Ectodermal cell (in vitro differentiated cells): ENCODE results near the gene GAA.

Source experiments
- H3K27ac ChIP-seq: 2 replicates; pipeline ENCODE4 v1.7.0; 2013; ENCODE audit warnings: mild to moderate bottlenecking, low read depth, low read length; ENCODE audit not compliant: insufficient read depth, poor library complexity, severe bottlenecking
- H3K27me3 ChIP-seq: 2 replicates; pipeline ENCODE4 v1.7.0; 2013; ENCODE audit warnings: mild to moderate bottlenecking, low read length; ENCODE audit not compliant: insufficient read depth, control insufficient read depth, poor library complexity, severe bottlenecking
- H3K36me3 ChIP-seq: one replicate; pipeline ENCODE4 v1.7.0; 2013; ENCODE audit warnings: low read length; ENCODE audit not compliant: control insufficient read depth, insufficient read depth
- H3K4me1 ChIP-seq: one replicate; pipeline ENCODE4 v1.7.0; 2013; ENCODE audit warnings: low read length; ENCODE audit not compliant: control insufficient read depth, insufficient read depth
- H3K4me3 ChIP-seq: 2 replicates; pipeline ENCODE4 v1.7.0; 2013; ENCODE audit warnings: low read depth, low read length, control low read depth; ENCODE audit not compliant: insufficient read depth
- H3K9me3 ChIP-seq: 2 replicates; pipeline ENCODE4 v1.7.0; 2013; ENCODE audit warnings: mild to moderate bottlenecking, low read length, moderate library complexity; ENCODE audit not compliant: control insufficient read depth
- WGBS, 2 experiments: methylation state at CpG; one replicate each; pipeline ENCODE4 v1.1.7; 2013; ENCODE audit warnings: missing lambda C conversion rate in 2 of 2; 5-methylcytosine and 5-hydroxymethylcytosine counted together

The GAA gene

GRCh38 chr17:80117491-80118401 is 16.4 kb downstream of the GAA start:
- Histone ChIP-seq H3K36me3 (peaks cover 5% of the 10 kb centered on the region), H3K27ac (no peak overlapping the region), H3K4me1 (peaks cover 5% of the 10 kb centered on the region), H3K27me3 (no peaks in the 10 kb centered on the region), H3K9me3 (no peaks in the 10 kb centered on the region), H3K4me3 (no peak overlapping the region)
- WGBS, 2 experiments, result 93 to 94% methylated on average over 31 of the region's 31 CpGs

GRCh38 chr17:80118601-80119270 is 17.4 kb downstream of the GAA start:
- no peaks in the 10 kb centered on the region for H3K9me3 ChIP-seq
- no peak overlapping the region for H3K27ac ChIP-seq
- 92 to 93% methylated on average over 35 of the region's 35 CpGs for WGBS, 2 experiments
- H3K4me3 ChIP-seq, result no peak overlapping the region
- H3K4me1 ChIP-seq, result no peaks in the 10 kb centered on the region
- H3K36me3 ChIP-seq, result peaks cover 5% of the 10 kb centered on the region
- no peaks in the 10 kb centered on the region for H3K27me3 ChIP-seq

- peaks cover 3% of the 10 kb centered on the region for H3K4me1 ChIP-seq
- no peak overlapping the region for H3K4me3 ChIP-seq
- H3K27me3 ChIP-seq, result no peaks in the 10 kb centered on the region
- no peak overlapping the region for H3K27ac ChIP-seq
- 94% methylated on average over 24 of the region's 24 CpGs for WGBS, 2 experiments
- no peaks in the 10 kb centered on the region for H3K9me3 ChIP-seq
- H3K36me3 ChIP-seq, result peaks cover 2% of the 10 kb centered on the region
Measured at GRCh38 chr17:80119271-80119791, 17.9 kb downstream of the GAA start.

GRCh38 chr17:80119839-80120238 is 18.5 kb downstream of the GAA start:
- WGBS, 2 experiments, result 93% methylated on average over 8 to 9 of the region's 9 CpGs
- H3K27ac ChIP-seq, result no peak overlapping the region
- H3K9me3 ChIP-seq, result no peaks in the 10 kb centered on the region
- H3K4me3 ChIP-seq, result no peak overlapping the region
- peaks cover 8% of the 10 kb centered on the region for H3K4me1 ChIP-seq
- no peaks in the 10 kb centered on the region for H3K36me3 ChIP-seq
- no peaks in the 10 kb centered on the region for H3K27me3 ChIP-seq

- no peak overlapping the region for H3K27ac ChIP-seq
- no peaks in the 10 kb centered on the region for H3K27me3 ChIP-seq
- H3K9me3 ChIP-seq, result no peaks in the 10 kb centered on the region
- H3K4me1 ChIP-seq, result peaks cover 8% of the 10 kb centered on the region
- no peaks in the 10 kb centered on the region for H3K36me3 ChIP-seq
- WGBS, 2 experiments, result 95 to 96% methylated on average over 17 of the region's 17 CpGs
- no peak overlapping the region for H3K4me3 ChIP-seq
Measured at GRCh38 chr17:80122026-80122575, 20.7 kb downstream of the GAA start.

GRCh38 chr17:80122926-80123505 is 21.6 kb downstream of the GAA start:
- Histone ChIP-seq H3K27ac (no peak overlapping the region), H3K4me3 (no peak overlapping the region), H3K4me1 (peaks cover 8% of the 10 kb centered on the region), H3K27me3 (no peaks in the 10 kb centered on the region), H3K9me3 (no peaks in the 10 kb centered on the region), H3K36me3 (no peaks in the 10 kb centered on the region)
- WGBS, 2 experiments, result 79 to 81% methylated on average over 6 of the region's 6 CpGs

- H3K9me3 ChIP-seq, result no peaks in the 10 kb centered on the region
- H3K4me1 ChIP-seq, result peaks cover 8% of the 10 kb centered on the region
- no peak overlapping the region for H3K4me3 ChIP-seq
- H3K27me3 ChIP-seq, result no peaks in the 10 kb centered on the region
- no peak overlapping the region for H3K27ac ChIP-seq
- 78 to 79% methylated on average over 15 of the region's 15 CpGs for WGBS, 2 experiments
- no peaks in the 10 kb centered on the region for H3K36me3 ChIP-seq
Measured at GRCh38 chr17:80123791-80124190, 22.4 kb downstream of the GAA start.

GRCh38 chr17:80124351-80124981 is 23.1 kb downstream of the GAA start:
- H3K9me3 ChIP-seq, result no peaks in the 10 kb centered on the region
- WGBS, 2 experiments, result 63 to 69% methylated on average over 14 to 15 of the region's 15 CpGs
- no peak overlapping the region for H3K27ac ChIP-seq
- H3K4me1 ChIP-seq, result peaks cover 8% of the 10 kb centered on the region
- no peaks in the 10 kb centered on the region for H3K27me3 ChIP-seq
- H3K36me3 ChIP-seq, result no peaks in the 10 kb centered on the region
- no peak overlapping the region for H3K4me3 ChIP-seq

- Histone ChIP-seq H3K27ac (no peak overlapping the region), H3K4me1 (peaks cover 8% of the 10 kb centered on the region), H3K9me3 (no peaks in the 10 kb centered on the region), H3K36me3 (no peaks in the 10 kb centered on the region), H3K27me3 (no peaks in the 10 kb centered on the region), H3K4me3 (no peak overlapping the region)
- 93 to 96% methylated on average over 14 of the region's 14 CpGs for WGBS, 2 experiments
Measured at GRCh38 chr17:80125656-80126448, 24.5 kb downstream of the GAA start.
